IMR-90 (cell line): ENCODE results near the gene TMEM9. TPM values are rescaled to one million over a fixed set of nuclear protein-coding genes. Genes with fewer than 3 reads are reported as not detected.

Experiments used
- ATAC-seq: fragments of 200-7000 bp; cut with Tn5 transposase; 2 replicates; pipeline ENCODE4 v1.9.1; 2020; ENCODE audit warnings: low read depth, mild to moderate bottlenecking, moderate library complexity
- BruUV-seq: library from RNA; stranded (reverse); fragments of 400-500 nt; replicated peaks from 2 replicates; lab custom pipeline; 2021; lab: Mats Ljungman, UMichigan
- CTCF ChIA-PET: fragments of 300-600 bp; formaldehyde crosslinking; extraction: SDS; loops from one replicate; lab custom pipeline; 2021; ENCODE audit warnings: antibody characterized with exemption; lab: Yijun Ruan, JAX
- POLR2A ChIA-PET: fragments of 300-600 bp; sonication (Branson Sonifier 250); formaldehyde crosslinking; loops from one replicate; lab custom pipeline; 2022; ENCODE audit warnings: antibody characterized with exemption; ENCODE audit not compliant: unreplicated experiment; lab: Charles Lee
- DNase-seq: peaks from one replicate; pipeline ENCODE4 v3.0.0; 2013
- H2AFZ ChIP-seq: replicated peaks from 2 replicates; pipeline ENCODE3; 2013; ENCODE audit warnings: low read length, mild to moderate bottlenecking; ENCODE audit not compliant: poor library complexity
- H2AK5ac ChIP-seq: 2 replicates; pipeline ENCODE4 v1.6.1; 2013; ENCODE audit warnings: low read depth, low read length, inconsistent platforms
- H2AK9ac ChIP-seq: replicated peaks from 2 replicates; pipeline ENCODE3; 2013; ENCODE audit warnings: mild to moderate bottlenecking, low read depth, low read length, moderate library complexity; ENCODE audit not compliant: poor library complexity
- H2BK120ac ChIP-seq: 2 replicates; pipeline ENCODE4 v1.6.1; 2013; ENCODE audit warnings: low read depth, low read length, inconsistent platforms
- H2BK15ac ChIP-seq: 3 replicates; pipeline ENCODE4 v1.6.1; 2013; ENCODE audit warnings: low read depth, low read length, inconsistent platforms
- H2BK20ac ChIP-seq: 2 replicates; pipeline ENCODE4 v1.6.1; 2013; ENCODE audit warnings: low read depth, mild to moderate bottlenecking, inconsistent platforms, low read length, moderate library complexity
- H2BK5ac ChIP-seq: 2 replicates; pipeline ENCODE4 v1.6.1; 2013; ENCODE audit warnings: mild to moderate bottlenecking, low read depth, low read length, inconsistent platforms; ENCODE audit not compliant: poor library complexity, severe bottlenecking
- H3K14ac ChIP-seq: replicated peaks from 2 replicates; pipeline ENCODE4 v1.6.1; 2013; ENCODE audit warnings: low read depth, low read length, inconsistent platforms
- H3K18ac ChIP-seq: 2 replicates; pipeline ENCODE4 v1.6.1; 2013; ENCODE audit warnings: low read depth, low read length, control low read depth
- H3K23ac ChIP-seq: 2 replicates; pipeline ENCODE4 v1.6.1; 2013; ENCODE audit warnings: low read depth, low read length, inconsistent platforms
- H3K27ac ChIP-seq: 2 replicates; pipeline ENCODE4 v1.5.1; 2013; ENCODE audit warnings: mild to moderate bottlenecking, control low read depth, low read length; ENCODE audit not compliant: insufficient read depth
- H3K27me3 ChIP-seq: 2 replicates; pipeline ENCODE4 v1.6.1; 2013; ENCODE audit warnings: low read length; ENCODE audit not compliant: control insufficient read depth, insufficient read depth
- H3K36me3 ChIP-seq: 2 replicates; pipeline ENCODE4 v1.6.1; 2013; ENCODE audit warnings: low read length, mixed read lengths; ENCODE audit not compliant: control insufficient read depth, insufficient read depth
- H3K4ac ChIP-seq: 2 replicates; pipeline ENCODE4 v1.6.1; 2013; ENCODE audit warnings: low read depth, low read length, inconsistent platforms
- H3K4me1 ChIP-seq: 2 replicates; pipeline ENCODE4 v1.6.1; 2013; ENCODE audit warnings: low read length, mixed read lengths; ENCODE audit not compliant: control insufficient read depth, insufficient read depth
- H3K4me2 ChIP-seq: 2 replicates; pipeline ENCODE4 v1.6.1; 2013; ENCODE audit warnings: low read depth, mild to moderate bottlenecking, control low read depth, low read length, moderate library complexity
- H3K4me3 ChIP-seq: 2 replicates; pipeline ENCODE4 v1.5.1; 2013; ENCODE audit warnings: low read depth, mild to moderate bottlenecking, control low read depth, low read length, moderate library complexity; ENCODE audit not compliant: insufficient read depth
- H3K56ac ChIP-seq: 2 replicates; pipeline ENCODE4 v1.6.1; 2013; ENCODE audit warnings: low read length, inconsistent platforms; ENCODE audit not compliant: insufficient read depth; ENCODE audit errors: extremely low read depth
- H3K79me1 ChIP-seq, 2 experiments: 2 replicates each; pipeline ENCODE4 v1.6.1; 2013; ENCODE audit warnings: low read length in 2 of 2, inconsistent platforms in 1 of 2, low read depth in 1 of 2
- H3K9ac ChIP-seq: 2 replicates; pipeline ENCODE4 v1.6.1; 2013; ENCODE audit warnings: low read depth, low read length, control low read depth
- H3K9me1 ChIP-seq: 2 replicates; pipeline ENCODE4 v1.6.1; 2013; ENCODE audit warnings: low read length, inconsistent platforms; ENCODE audit not compliant: insufficient read depth
- H3K9me3 ChIP-seq: 2 replicates; pipeline ENCODE4 v1.6.1; 2013; ENCODE audit warnings: low read length; ENCODE audit not compliant: control insufficient read depth, insufficient read depth
- H4K20me1 ChIP-seq: 2 replicates; pipeline ENCODE4 v1.6.1; 2013; ENCODE audit warnings: low read length, inconsistent platforms; ENCODE audit not compliant: insufficient read depth
- H4K5ac ChIP-seq: 2 replicates; pipeline ENCODE4 v1.6.1; 2013; ENCODE audit warnings: mild to moderate bottlenecking, low read depth, low read length, control low read depth
- H4K8ac ChIP-seq, 2 experiments: 2 replicates each; pipeline ENCODE4 v1.6.1; 2013; ENCODE audit warnings: low read depth in 2 of 2, low read length in 2 of 2, control low read depth in 1 of 2, inconsistent platforms in 1 of 2
- H4K91ac ChIP-seq: 2 replicates; pipeline ENCODE4 v1.6.1; 2013; ENCODE audit warnings: low read depth, low read length, inconsistent platforms; ENCODE audit not compliant: insufficient read depth
- NFE2L2 ChIP-seq: fragments of 150-350 bp; IDR thresholded peaks from 2 replicates; pipeline ENCODE4 v1.6.1; 2016; ENCODE audit warnings: low read depth, mild to moderate bottlenecking, low read length
- WGBS, 2 experiments: methylation state at CpG; one replicate each; pipeline versions ENCODE4 v1.1.5 to v1.1.7; 2013; ENCODE audit warnings: missing lambda C conversion rate in 2 of 2; ENCODE audit not compliant: insufficient read length in 1 of 2; ENCODE audit errors: extremely low coverage in 2 of 2; 5-methylcytosine and 5-hydroxymethylcytosine counted together
- dilution Hi-C: fragments of 300-500 bp; cut with HindIII; formaldehyde crosslinking; loops from one replicate; pipeline ENCODE4 v1.14.3; 2018; ENCODE audit warnings: low sequenced_read_pairs; ENCODE audit not compliant: unreplicated experiment
- in situ Hi-C: fragments of 300-500 bp; cut with MboI; formaldehyde crosslinking; loops from 3 replicates; pipeline ENCODE4 v1.14.3; 2019; ENCODE audit warnings: low sequenced_read_pairs, inconsistent platforms, mixed read lengths
- intact Hi-C: fragments of 100-400 bp; cut with micrococcal nuclease; formaldehyde crosslinking; loops from 2 replicates; pipeline ENCODE4 v1.10.0; 2022
- polyA plus RNA-seq, 3 experiments: library from polyadenylated mRNA; depleted of rRNA; stranded (reverse); fragments of >200 nt; gene quantifications; 2 replicates each; pipeline ENCODE4 v1.2.3, GENCODE V29; 2012; ENCODE audit warnings: low replicate concordance in 1 of 3
- total RNA-seq: library from RNA; depleted of rRNA; stranded (reverse); fragments of >200 nt; gene quantifications from 2 replicates; pipeline ENCODE4 v1.2.3, GENCODE V29; 2012

Gene TMEM9
- total and polyA plus RNA-seq, 2 of the 4 experiments (the other 2 are of a cell fraction) = 76.7 to 107 TPM

DNA sequence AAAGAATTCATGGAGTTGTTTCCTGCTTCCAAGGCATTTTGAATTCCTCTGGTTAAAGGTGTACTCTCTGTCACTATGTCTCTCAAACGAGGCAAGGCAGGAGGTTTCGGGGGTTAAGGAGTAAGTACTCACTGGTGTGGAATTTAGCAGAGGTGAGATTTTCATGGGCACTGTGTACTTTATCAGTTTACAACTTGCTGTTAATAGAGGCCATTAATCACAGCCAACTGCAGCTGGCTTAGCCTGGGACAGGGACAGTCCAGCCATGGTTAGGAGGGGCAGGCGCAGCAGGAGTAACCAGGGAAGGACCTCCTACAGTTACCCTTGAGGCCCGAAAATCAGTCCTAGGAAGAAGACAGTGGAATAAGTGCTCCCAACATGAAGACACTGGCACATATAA is 18.1 kb upstream of the TMEM9 start:
- H3K4me1 ChIP-seq = 0 out of 2 replicates have a peak, but pooled peaks cover 2% of the 10 kb centered on the region
- intact Hi-C loops = no loop called here
- dilution Hi-C loops = no loop called here
- no peak for TF ChIP-seq NFE2L2
- no peak overlapping the region for H3K23ac ChIP-seq
- H3K36me3 ChIP-seq = no peaks in the 10 kb centered on the region
- no peak overlapping the region for H4K91ac ChIP-seq
- no peaks in the 10 kb centered on the region for H3K79me1 ChIP-seq
- no peak overlapping the region for H2AK5ac ChIP-seq
- no peak overlapping the region for H2BK120ac ChIP-seq
- no peak overlapping the region for H3K56ac ChIP-seq
- DNase-seq (no peak), ATAC-seq (no peak)
- H4K8ac ChIP-seq = no peak overlapping the region
- in situ Hi-C loops = no loop called here
- no peak overlapping the region for H3K18ac ChIP-seq
- CTCF ChIA-PET = no interaction called here
- POLR2A ChIA-PET = no interaction called here
- H3K9me3 ChIP-seq = no peaks in the 10 kb centered on the region
- H2AFZ ChIP-seq = no peak overlapping the region
- no peak overlapping the region for H2BK20ac ChIP-seq
- peaks cover 3% of the 10 kb centered on the region for H3K9me1 ChIP-seq
- no CpG with 5 or more reads among the region's 4 CpGs for WGBS, 2 experiments
- H3K27ac ChIP-seq = no peak overlapping the region
- no peaks in the 10 kb centered on the region for H4K20me1 ChIP-seq
- no peak overlapping the region for H3K4me3 ChIP-seq
- H3K4ac ChIP-seq = no peak overlapping the region
- H4K5ac ChIP-seq = no peak overlapping the region
- BruUV-seq = no TSS peak
- H3K27me3 ChIP-seq = peaks cover 6% of the 10 kb centered on the region
- no peak overlapping the region for H3K4me2 ChIP-seq
- no peak overlapping the region for H2BK15ac ChIP-seq
- no peak overlapping the region for H2BK5ac ChIP-seq
- no peak overlapping the region for H2AK9ac ChIP-seq
- no peak overlapping the region for H3K9ac ChIP-seq
- no peak overlapping the region for H3K14ac ChIP-seq
